Measurements from ENCODE around the gene NUP155. TPM values are rescaled to one million over a fixed set of nuclear protein-coding genes. Genes with fewer than 3 reads are reported as not detected.

NUP155 gene
- total RNA-seq, 1 donor from 2014 or later: 62.3 TPM

DNA sequence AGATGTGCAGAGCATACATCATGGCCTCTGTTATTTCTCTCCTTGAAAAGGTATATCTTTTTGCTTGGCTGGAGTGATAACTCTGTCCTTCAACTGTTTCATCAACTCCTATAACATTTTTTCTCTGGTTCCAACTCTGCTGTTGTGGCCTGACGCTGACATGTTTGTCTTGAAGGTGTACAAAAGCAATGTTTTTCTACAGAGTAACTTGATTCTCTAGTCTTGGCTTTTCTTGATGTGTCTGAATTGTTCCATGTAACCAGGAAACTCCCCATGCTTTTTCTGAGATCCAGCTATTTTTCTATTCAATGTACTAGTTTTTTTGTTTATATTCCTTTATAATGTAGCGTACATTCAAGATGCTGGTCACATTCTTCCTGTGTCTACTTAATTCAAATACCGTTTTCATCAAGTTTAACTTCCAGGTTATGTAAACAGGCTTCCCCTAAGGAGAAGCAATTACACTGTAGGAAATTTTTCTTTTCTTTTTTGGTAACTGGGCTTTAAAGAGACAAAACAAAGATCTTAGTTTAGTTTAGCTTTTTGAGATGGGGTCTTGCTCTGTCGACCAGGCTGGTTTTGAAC, 115.0 kb downstream of the NUP155 start:
- Histone ChIP-seq H3K9me3 (no peaks in the 10 kb centered on the region), H3K36me3 (no peaks in the 10 kb centered on the region), H3K4me3 (no peak overlapping the region), H3K27ac (no peak overlapping the region), H3K4me1 (no peaks in the 10 kb centered on the region), H3K27me3 (no peaks in the 10 kb centered on the region)
- TF ChIP-seq, protein P1, sequence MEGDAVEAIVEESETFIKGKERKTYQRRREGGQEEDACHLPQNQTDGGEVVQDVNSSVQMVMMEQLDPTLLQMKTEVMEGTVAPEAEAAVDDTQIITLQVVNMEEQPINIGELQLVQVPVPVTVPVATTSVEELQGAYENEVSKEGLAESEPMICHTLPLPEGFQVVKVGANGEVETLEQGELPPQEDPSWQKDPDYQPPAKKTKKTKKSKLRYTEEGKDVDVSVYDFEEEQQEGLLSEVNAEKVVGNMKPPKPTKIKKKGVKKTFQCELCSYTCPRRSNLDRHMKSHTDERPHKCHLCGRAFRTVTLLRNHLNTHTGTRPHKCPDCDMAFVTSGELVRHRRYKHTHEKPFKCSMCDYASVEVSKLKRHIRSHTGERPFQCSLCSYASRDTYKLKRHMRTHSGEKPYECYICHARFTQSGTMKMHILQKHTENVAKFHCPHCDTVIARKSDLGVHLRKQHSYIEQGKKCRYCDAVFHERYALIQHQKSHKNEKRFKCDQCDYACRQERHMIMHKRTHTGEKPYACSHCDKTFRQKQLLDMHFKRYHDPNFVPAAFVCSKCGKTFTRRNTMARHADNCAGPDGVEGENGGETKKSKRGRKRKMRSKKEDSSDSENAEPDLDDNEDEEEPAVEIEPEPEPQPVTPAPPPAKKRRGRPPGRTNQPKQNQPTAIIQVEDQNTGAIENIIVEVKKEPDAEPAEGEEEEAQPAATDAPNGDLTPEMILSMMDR (IDR thresholded peaks at IDR 0.05): no peak
- DNase-seq (ENCODE audit: low spot score in 2 of 2): no peak
- intact Hi-C loops (cut with DNase I): no loop called here

DNA sequence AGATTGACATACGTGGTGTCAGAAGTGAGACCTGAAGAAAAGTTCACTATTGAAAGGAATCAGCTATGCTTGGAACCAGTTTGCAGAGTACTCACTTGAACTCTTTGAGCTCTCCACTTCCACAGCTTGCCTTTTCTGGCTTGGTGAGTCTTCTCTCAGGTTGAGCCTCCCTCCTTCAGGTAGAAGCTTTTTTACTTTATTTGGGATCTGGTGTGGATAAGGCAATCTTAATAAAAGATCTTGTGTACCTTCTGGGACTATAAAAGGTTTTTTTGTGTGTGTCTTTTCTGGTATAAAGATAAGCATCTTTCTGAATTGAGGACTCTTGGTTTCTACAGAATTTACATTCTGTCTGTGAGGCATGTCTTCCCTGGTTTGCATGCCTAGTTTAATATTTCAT, 116.3 kb downstream of the NUP155 start:
- H3K9me3 ChIP-seq: no peaks in the 10 kb centered on the region
- H3K4me1 ChIP-seq: peaks cover 0 to 4% of the 10 kb centered on the region in 2 donors
- H3K36me3 ChIP-seq: no peaks in the 10 kb centered on the region
- no peak overlapping the region for H3K4me3 ChIP-seq
- no peak overlapping the region for H3K27ac ChIP-seq
- intact Hi-C loops (cut with DNase I): no loop called here
- TF ChIP-seq, protein P1 (IDR thresholded peaks at IDR 0.05): no peak
- no peak for DNase-seq (ENCODE audit: low spot score in 2 of 2)
- no peaks in the 10 kb centered on the region for H3K27me3 ChIP-seq

DNA sequence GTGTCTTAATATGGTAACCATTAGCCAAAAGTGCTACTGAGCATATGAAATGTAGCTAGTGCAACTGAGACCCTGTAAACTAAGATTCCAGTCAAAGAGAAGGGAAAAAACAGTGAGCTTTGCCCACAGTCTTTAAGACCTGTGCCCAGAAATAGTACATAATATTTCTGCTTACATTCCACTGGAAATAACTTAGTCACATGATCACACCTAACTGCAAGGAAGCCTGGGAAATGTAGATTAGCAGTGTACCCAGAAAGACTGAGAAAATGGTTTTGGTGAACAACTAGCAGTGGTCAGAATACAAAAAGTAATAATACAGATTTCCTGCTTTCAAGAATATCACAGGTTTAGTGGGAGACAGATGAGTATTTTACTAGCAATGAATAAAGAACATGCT, 119.2 kb downstream of the NUP155 start:
- Histone ChIP-seq H3K9me3 (no peaks in the 10 kb centered on the region), H3K36me3 (no peaks in the 10 kb centered on the region), H3K27me3 (no peaks in the 10 kb centered on the region), H3K4me1 (peaks cover 6 to 15% of the 10 kb centered on the region in 2 donors), H3K27ac (no peak overlapping the region), H3K4me3 (no peak overlapping the region)
- TF ChIP-seq, protein P1 (IDR thresholded peaks at IDR 0.05): no peak
- intact Hi-C loops (cut with DNase I): no loop called here
- no peak for DNase-seq (ENCODE audit: low spot score in 2 of 2)

GRCh38 chr5:37249815-37250164, 121.1 kb downstream of the NUP155 start:
- peak overlapping the region; percentile 90 to 99 for H3K4me3 ChIP-seq
- no peaks in the 10 kb centered on the region for H3K27me3 ChIP-seq
- TF ChIP-seq, protein P1 (IDR thresholded peaks at IDR 0.05): no peak
- no peaks in the 10 kb centered on the region for H3K9me3 ChIP-seq
- H3K4me1 ChIP-seq: peaks cover 6 to 15% of the 10 kb centered on the region in 2 donors
- intact Hi-C loops (cut with DNase I): loop anchor here (5.0 kb wide), 1 partner anchor 123 kb away; the partner anchor contains the start of gene NUP155
- H3K27ac ChIP-seq: peak overlapping the region; percentile 95 to 99
- no peak for DNase-seq (ENCODE audit: low spot score in 2 of 2)
- no peaks in the 10 kb centered on the region for H3K36me3 ChIP-seq

DNA sequence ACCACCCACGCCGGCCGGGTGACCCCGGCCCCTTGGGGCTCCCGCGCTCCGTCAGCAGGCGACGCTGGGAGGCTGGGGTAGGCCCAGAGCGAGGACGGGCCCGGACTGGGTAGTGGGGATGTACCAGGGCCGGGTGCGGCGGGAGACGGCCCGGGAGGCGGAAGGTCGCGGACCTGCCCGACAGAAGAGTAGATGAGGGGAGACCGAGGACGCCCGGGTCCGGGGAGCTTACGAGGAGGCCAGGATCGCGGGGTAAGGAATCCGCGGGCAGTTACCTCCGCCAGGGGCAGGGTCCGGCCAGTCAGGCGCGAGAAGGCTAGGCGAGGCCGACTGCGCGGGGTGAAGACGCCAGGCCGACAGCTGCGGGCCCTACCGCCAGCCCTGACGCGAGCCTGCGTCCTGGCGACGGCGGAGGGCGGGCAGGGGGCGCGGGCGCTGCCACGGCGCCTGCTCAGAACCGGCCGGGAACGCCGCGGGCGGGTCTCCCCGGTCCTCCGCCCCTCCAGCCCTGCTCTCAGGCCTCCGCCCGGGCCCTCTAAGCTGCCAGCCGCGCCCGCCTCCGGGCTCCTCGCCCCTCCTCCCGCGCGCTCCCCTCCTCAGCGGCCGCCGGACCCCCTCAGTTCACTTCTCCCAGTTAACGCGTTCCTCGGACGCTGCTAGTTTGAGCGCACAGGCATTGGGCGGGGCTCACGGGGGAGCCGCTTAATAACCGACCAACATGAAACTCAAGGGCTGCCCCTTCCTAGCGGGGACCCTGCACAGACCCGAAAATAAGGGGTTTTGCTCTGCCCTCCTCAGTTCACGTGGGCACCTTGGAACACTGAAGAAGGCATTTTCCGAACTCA, 121.7 kb downstream of the NUP155 start, which contains the start of gene CPLANE1:
Gene CPLANE1, minus strand, starts transcription at position 407 of the 845 bp plus-strand sequence. CDS start 1,678 bp downstream, outside the sequence.
- H3K4me1 ChIP-seq: peaks cover 6 to 15% of the 10 kb centered on the region in 2 donors
- TF ChIP-seq, protein P1 (IDR thresholded peaks at IDR 0.05): peak in 2 of 3 experiments; percentile 15 to 20
- H3K27me3 ChIP-seq: no peaks in the 10 kb centered on the region
- peak within 1 kb of the TSS; percentile 90 to 99 for H3K4me3 ChIP-seq
- peak in 1 of 2 donors; percentile 84 for DNase-seq (ENCODE audit: low spot score in 2 of 2)
- H3K27ac ChIP-seq: peak within 1 kb of the TSS; percentile 95 to 99
- H3K9me3 ChIP-seq: no peaks in the 10 kb centered on the region
- no peaks in the 10 kb centered on the region for H3K36me3 ChIP-seq
- intact Hi-C loops (cut with DNase I): loop anchor here (5.0 kb wide), 1 partner anchor 123 kb away; the partner anchor contains the start of gene NUP155
